ENCODE data around the gene MPRIP. TPM values are rescaled to one million over a fixed set of nuclear protein-coding genes. Genes with fewer than 3 reads are reported as not detected.

Gene MPRIP
- total RNA-seq, 1 donor from 2014 or later = 275 TPM

GRCh38 chr17:17109256-17109655, 67.0 kb downstream of the MPRIP start:
- Mint-ChIP-seq H3K9me3 (no peaks in the 10 kb centered on the region), H3K27ac (peak overlapping the region; percentile 88), H3K36me3 (peaks cover 13% of the 10 kb centered on the region), H3K4me3 (peak overlapping the region; percentile 59), H3K4me1 (ENCODE audit: unreplicated experiment) (peaks cover 41% of the 10 kb centered on the region), H3K27me3 (no peaks in the 10 kb centered on the region)
- DNase-seq (ENCODE audit: extremely low spot score, unreplicated experiment) = no peak
- no peak for TF ChIP-seq CTCF (conservative IDR thresholded peaks at IDR 0.05)

GRCh38 chr17:17109907-17110306, 67.7 kb downstream of the MPRIP start:
- DNase-seq (ENCODE audit: extremely low spot score, unreplicated experiment) = no peak
- Mint-ChIP-seq H3K36me3 (peaks cover 13% of the 10 kb centered on the region), H3K4me1 (ENCODE audit: unreplicated experiment) (peaks cover 39% of the 10 kb centered on the region), H3K4me3 (peak overlapping the region; percentile 59), H3K9me3 (no peaks in the 10 kb centered on the region), H3K27ac (peak overlapping the region; percentile 88), H3K27me3 (no peaks in the 10 kb centered on the region)
- no peak for TF ChIP-seq CTCF (conservative IDR thresholded peaks at IDR 0.05)

GRCh38 chr17:17110520-17110919, 68.3 kb downstream of the MPRIP start:
- TF ChIP-seq CTCF (conservative IDR thresholded peaks at IDR 0.05) = no peak
- Mint-ChIP-seq H3K36me3 (peaks cover 13% of the 10 kb centered on the region), H3K27ac (peak overlapping the region; percentile 88), H3K4me1 (ENCODE audit: unreplicated experiment) (peaks cover 43% of the 10 kb centered on the region), H3K9me3 (no peaks in the 10 kb centered on the region), H3K27me3 (no peaks in the 10 kb centered on the region), H3K4me3 (no peak overlapping the region)
- DNase-seq (ENCODE audit: extremely low spot score, unreplicated experiment) = no peak

GRCh38 chr17:17111401-17112393, 69.4 kb downstream of the MPRIP start:
- Mint-ChIP-seq H3K27ac (peak overlapping the region; percentile 23), H3K4me1 (ENCODE audit: unreplicated experiment) (peaks cover 43% of the 10 kb centered on the region), H3K27me3 (no peaks in the 10 kb centered on the region), H3K36me3 (peaks cover 13% of the 10 kb centered on the region), H3K9me3 (no peaks in the 10 kb centered on the region), H3K4me3 (no peak overlapping the region)
- TF ChIP-seq CTCF (conservative IDR thresholded peaks at IDR 0.05) = no peak
- DNase-seq (ENCODE audit: extremely low spot score, unreplicated experiment) = no peak

- no peak overlapping the region for H3K4me3 Mint-ChIP-seq
- TF ChIP-seq CTCF (conservative IDR thresholded peaks at IDR 0.05) = no peak
- H3K36me3 Mint-ChIP-seq = peaks cover 13% of the 10 kb centered on the region
- H3K27me3 Mint-ChIP-seq = no peaks in the 10 kb centered on the region
- DNase-seq (ENCODE audit: extremely low spot score, unreplicated experiment) = no peak
- no peaks in the 10 kb centered on the region for H3K9me3 Mint-ChIP-seq
- H3K27ac Mint-ChIP-seq = no peak overlapping the region
- peaks cover 42% of the 10 kb centered on the region for H3K4me1 Mint-ChIP-seq (ENCODE audit: unreplicated experiment)
These were observed 70.5 kb downstream of the MPRIP start for GRCh38 chr17:17112628-17113200.

Measured in type B pancreatic cell (in vitro differentiated cells).